OCI-LY3 (cell line): ENCODE data around the gene ARAP1.

Experiments
- H2AFZ ChIP-seq: fragments of 200-600, 300-600 bp; shearing (Covaris generic); 2 replicates; pipeline ENCODE4 v1.6.0; 2014; ENCODE audit warnings: antibody characterized with exemption, low read depth, low read length
- H3K27ac ChIP-seq: fragments of 200-600, 300-600 bp; sonication (generic); 2 replicates; pipeline ENCODE4 v1.5.1; 2014; ENCODE audit warnings: mild to moderate bottlenecking, low read length, moderate library complexity, mixed read lengths
- H3K27me3 ChIP-seq: fragments of 200-600, 300-600 bp; sonication (generic); 2 replicates; pipeline ENCODE4 v1.6.1; 2014; ENCODE audit warnings: low read depth, low read length, mixed read lengths
- H3K36me3 ChIP-seq: fragments of 200-600, 300-600 bp; sonication (generic); replicated peaks from 2 replicates; pipeline ENCODE3; 2014; ENCODE audit warnings: low read depth, low read length, mixed read lengths
- H3K4me1 ChIP-seq: fragments of 300-600, 200-600 bp; sonication (generic); 2 replicates; pipeline ENCODE4 v1.6.1; 2014; ENCODE audit warnings: low read length, mixed read lengths
- H3K4me2 ChIP-seq: fragments of 200-600, 300-600 bp; sonication (generic); 2 replicates; pipeline ENCODE4 v1.6.1; 2014; ENCODE audit warnings: low read length, mixed read lengths
- H3K4me3 ChIP-seq: fragments of 300-600, 200-600 bp; sonication (generic); 2 replicates; pipeline ENCODE4 v1.5.1; 2014; ENCODE audit warnings: antibody characterized with exemption, mild to moderate bottlenecking, low read length, moderate library complexity
- H3K79me2 ChIP-seq: fragments of 300-600, 200-600 bp; shearing (Covaris generic); 2 replicates; pipeline ENCODE4 v1.6.1; 2014; ENCODE audit warnings: mild to moderate bottlenecking, low read length, mixed read lengths
- H3K9ac ChIP-seq: fragments of 300-600, 200-600 bp; shearing (Covaris generic); 2 replicates; pipeline ENCODE4 v1.6.0; 2014; ENCODE audit warnings: mild to moderate bottlenecking, low read length, moderate library complexity
- H3K9me3 ChIP-seq: fragments of 200-600, 300-600 bp; shearing (Covaris generic); 2 replicates; pipeline ENCODE4 v1.6.1; 2014; ENCODE audit warnings: low read length, mixed read lengths; ENCODE audit not compliant: insufficient read depth
- H4K20me1 ChIP-seq: fragments of 200-600, 300-600 bp; sonication (generic); 2 replicates; pipeline ENCODE4 v1.6.1; 2016; ENCODE audit warnings: low read length, mixed read lengths; ENCODE audit not compliant: insufficient read depth
- EZH2phosphoT487 ChIP-seq: fragments of 200-600 bp; shearing (Covaris generic); IDR thresholded peaks from 2 replicates; pipeline ENCODE4 v1.6.1; 2018; ENCODE audit warnings: antibody characterized with exemption, mixed run types, low read depth
- TF ChIP-seq, protein P1 (sequence below): fragments of 200-600, 300-600 bp; sonication (generic); IDR thresholded peaks from 2 replicates; pipeline ENCODE4 v1.5.1; 2014; ENCODE audit warnings: antibody characterized with exemption, low read length, low read depth

ARAP1 gene

DNA sequence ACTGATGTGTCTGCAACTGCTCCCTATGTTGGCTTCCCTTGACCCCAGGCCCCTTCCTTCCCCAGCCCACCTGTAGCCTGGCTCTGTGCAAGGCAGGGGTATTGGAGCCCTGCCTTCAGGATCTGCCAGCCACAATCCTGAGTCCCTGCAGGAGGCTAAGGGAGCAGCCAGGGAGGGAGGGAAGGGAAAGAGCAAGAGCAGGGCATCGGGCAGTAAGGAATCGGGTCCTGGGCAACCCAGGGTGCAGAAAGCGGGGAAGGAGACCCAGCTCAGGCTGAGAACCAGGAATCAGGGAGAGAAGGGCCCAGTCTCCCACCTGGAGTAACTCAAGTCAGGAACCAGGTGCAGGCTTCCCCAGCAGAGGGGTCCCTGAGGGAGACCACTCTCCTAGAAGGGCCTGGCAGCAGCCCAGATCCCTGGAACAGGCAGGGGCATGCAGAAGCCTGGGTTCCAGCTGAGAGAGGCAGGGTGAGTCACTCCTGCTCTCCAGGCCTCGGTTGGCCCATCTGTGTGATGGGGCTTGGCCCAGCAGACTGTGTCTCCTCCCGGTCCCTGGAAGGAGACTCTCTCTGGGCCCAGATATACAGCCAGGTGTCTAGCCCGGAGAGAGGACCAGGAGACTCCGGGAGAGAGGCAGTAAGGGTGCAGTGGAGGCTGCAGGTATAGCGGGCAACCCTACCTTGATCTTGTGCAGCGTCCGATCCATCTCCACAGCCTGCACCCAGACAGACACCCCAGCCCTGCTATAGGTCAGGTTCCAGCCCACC is 28.3 kb upstream of the ARAP1 start:
- Histone ChIP-seq H3K4me3 (peak overlapping the region; percentile 83), H3K9ac (0 out of 2 replicates have a peak overlapping the region, but pooled peaks have one; percentile 61), H3K79me2 (no peaks in the 10 kb centered on the region), H3K4me2 (peak overlapping the region; percentile 63), H3K27me3 (no peaks in the 10 kb centered on the region), H2AFZ (no peak overlapping the region), H3K36me3 (no peaks in the 10 kb centered on the region), H3K27ac (no peak overlapping the region), H4K20me1 (no peaks in the 10 kb centered on the region), H3K9me3 (no peaks in the 10 kb centered on the region), H3K4me1 (peaks cover 11% of the 10 kb centered on the region)
- TF ChIP-seq, protein P1, sequence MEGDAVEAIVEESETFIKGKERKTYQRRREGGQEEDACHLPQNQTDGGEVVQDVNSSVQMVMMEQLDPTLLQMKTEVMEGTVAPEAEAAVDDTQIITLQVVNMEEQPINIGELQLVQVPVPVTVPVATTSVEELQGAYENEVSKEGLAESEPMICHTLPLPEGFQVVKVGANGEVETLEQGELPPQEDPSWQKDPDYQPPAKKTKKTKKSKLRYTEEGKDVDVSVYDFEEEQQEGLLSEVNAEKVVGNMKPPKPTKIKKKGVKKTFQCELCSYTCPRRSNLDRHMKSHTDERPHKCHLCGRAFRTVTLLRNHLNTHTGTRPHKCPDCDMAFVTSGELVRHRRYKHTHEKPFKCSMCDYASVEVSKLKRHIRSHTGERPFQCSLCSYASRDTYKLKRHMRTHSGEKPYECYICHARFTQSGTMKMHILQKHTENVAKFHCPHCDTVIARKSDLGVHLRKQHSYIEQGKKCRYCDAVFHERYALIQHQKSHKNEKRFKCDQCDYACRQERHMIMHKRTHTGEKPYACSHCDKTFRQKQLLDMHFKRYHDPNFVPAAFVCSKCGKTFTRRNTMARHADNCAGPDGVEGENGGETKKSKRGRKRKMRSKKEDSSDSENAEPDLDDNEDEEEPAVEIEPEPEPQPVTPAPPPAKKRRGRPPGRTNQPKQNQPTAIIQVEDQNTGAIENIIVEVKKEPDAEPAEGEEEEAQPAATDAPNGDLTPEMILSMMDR, result no peak
- TF ChIP-seq EZH2phosphoT487, result no peak

DNA sequence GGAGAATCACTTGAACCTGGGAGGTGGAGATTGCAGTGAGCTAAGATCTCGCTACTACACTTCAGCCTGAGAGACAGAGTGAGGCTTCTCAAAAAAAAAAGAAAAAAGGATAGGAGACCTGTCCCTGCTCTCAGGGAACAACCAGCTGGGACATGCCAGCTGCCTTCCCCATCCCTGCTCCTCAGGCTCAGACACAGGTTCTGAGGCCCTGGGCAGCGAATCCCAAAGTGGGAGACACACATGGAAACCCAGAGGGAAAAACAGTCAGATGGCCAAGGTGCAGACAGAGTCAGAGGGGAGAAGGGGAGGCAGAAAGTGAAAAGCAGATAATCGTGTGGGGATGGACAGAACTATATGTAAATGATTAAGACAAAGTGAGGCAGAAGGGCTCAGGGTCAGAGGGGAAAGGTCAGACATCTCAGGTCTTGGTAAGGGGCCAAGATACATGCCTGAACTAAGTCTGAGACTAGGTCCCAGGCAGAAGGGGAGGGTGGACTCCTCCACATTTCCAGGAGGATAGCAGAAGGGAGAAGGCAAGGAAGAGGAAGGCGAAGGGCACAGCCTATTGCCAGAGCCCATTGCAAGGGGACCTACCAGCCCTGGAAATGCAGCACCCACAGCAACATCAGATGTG is 27.4 kb upstream of the ARAP1 start:
- H2AFZ ChIP-seq, result no peak overlapping the region

DNA sequence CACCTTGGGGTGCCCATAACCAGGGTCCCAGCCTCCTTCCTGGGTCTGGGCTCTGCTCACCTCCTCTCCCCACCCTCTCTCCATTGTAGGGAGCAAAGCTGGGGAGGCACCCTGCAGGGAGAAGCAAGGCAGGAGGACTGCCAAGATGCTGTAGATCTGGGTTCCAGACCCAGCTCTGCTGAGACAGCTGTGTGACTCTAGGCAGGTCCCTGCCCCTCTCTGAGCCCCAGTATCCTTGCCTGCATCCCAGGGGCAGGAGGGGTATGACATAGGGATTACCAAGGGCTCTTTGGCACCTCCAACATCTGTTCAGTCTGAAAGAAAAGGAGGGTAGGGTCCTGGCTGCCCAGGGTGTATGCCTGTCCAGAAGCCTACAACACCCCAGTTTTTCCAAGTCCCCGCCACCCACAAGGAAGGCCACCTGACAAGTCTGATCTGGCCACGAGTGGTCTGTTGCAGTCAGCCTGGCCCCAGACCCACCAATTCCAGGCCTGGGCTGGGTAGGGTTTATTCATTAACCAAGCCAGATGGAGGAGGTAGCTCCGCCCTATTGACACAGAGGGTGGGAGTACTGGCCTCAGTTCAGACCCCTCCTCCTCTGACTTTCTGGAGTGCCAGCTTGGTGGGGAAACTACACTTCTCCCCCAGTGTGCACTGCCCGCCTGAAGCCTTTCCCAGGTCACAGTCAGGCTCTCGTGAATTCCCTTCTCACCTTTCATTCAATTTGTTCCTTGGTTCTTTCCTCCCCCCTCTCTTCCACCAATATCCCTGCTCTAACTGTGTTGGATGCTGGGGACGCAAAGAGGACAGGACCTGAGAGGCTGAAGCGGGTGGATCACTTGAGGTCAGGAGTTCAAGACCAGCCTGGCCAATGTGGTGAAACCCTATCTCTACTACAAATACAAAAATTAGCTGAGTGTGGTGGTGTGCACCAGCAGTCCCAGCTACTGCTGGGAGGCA is 26.6 kb upstream of the ARAP1 start:
- Histone ChIP-seq H3K4me1 (peaks cover 11% of the 10 kb centered on the region), H3K27me3 (no peaks in the 10 kb centered on the region), H3K36me3 (no peaks in the 10 kb centered on the region), H2AFZ (no peak overlapping the region), H3K27ac (no peak overlapping the region), H3K4me2 (no peak overlapping the region), H3K4me3 (no peak overlapping the region), H3K9ac (no peak overlapping the region), H4K20me1 (no peaks in the 10 kb centered on the region), H3K79me2 (no peaks in the 10 kb centered on the region), H3K9me3 (no peaks in the 10 kb centered on the region)
- no peak for TF ChIP-seq EZH2phosphoT487
- TF ChIP-seq, protein P1, result no peak

More for the DNA sequence above, 27.4 kb upstream of the ARAP1 start:
- no peaks in the 10 kb centered on the region for H3K79me2 ChIP-seq
- H3K9me3 ChIP-seq, result no peaks in the 10 kb centered on the region
- peaks cover 11% of the 10 kb centered on the region for H3K4me1 ChIP-seq
- TF ChIP-seq, protein P1, result no peak
- TF ChIP-seq EZH2phosphoT487, result no peak
- H3K4me2 ChIP-seq, result no peak overlapping the region
- H3K9ac ChIP-seq, result no peak overlapping the region
- H3K27ac ChIP-seq, result no peak overlapping the region
- no peaks in the 10 kb centered on the region for H3K27me3 ChIP-seq
- no peaks in the 10 kb centered on the region for H3K36me3 ChIP-seq
- H4K20me1 ChIP-seq, result no peaks in the 10 kb centered on the region
- no peak overlapping the region for H3K4me3 ChIP-seq
